OCI-LY3 (cell line): ENCODE results near the gene MAP2K7.

Source experiments
- H2AFZ ChIP-seq: fragments of 200-600, 300-600 bp; shearing (Covaris generic); 2 replicates; pipeline ENCODE4 v1.6.0; 2014; ENCODE audit warnings: antibody characterized with exemption, low read depth, low read length
- H3K27ac ChIP-seq: fragments of 200-600, 300-600 bp; sonication (generic); 2 replicates; pipeline ENCODE4 v1.5.1; 2014; ENCODE audit warnings: mild to moderate bottlenecking, low read length, moderate library complexity, mixed read lengths
- H3K27me3 ChIP-seq: fragments of 200-600, 300-600 bp; sonication (generic); 2 replicates; pipeline ENCODE4 v1.6.1; 2014; ENCODE audit warnings: low read depth, low read length, mixed read lengths
- H3K36me3 ChIP-seq: fragments of 200-600, 300-600 bp; sonication (generic); replicated peaks from 2 replicates; pipeline ENCODE3; 2014; ENCODE audit warnings: low read depth, low read length, mixed read lengths
- H3K4me1 ChIP-seq: fragments of 300-600, 200-600 bp; sonication (generic); 2 replicates; pipeline ENCODE4 v1.6.1; 2014; ENCODE audit warnings: low read length, mixed read lengths
- H3K4me2 ChIP-seq: fragments of 200-600, 300-600 bp; sonication (generic); 2 replicates; pipeline ENCODE4 v1.6.1; 2014; ENCODE audit warnings: low read length, mixed read lengths
- H3K4me3 ChIP-seq: fragments of 300-600, 200-600 bp; sonication (generic); 2 replicates; pipeline ENCODE4 v1.5.1; 2014; ENCODE audit warnings: antibody characterized with exemption, mild to moderate bottlenecking, low read length, moderate library complexity
- H3K79me2 ChIP-seq: fragments of 300-600, 200-600 bp; shearing (Covaris generic); 2 replicates; pipeline ENCODE4 v1.6.1; 2014; ENCODE audit warnings: mild to moderate bottlenecking, low read length, mixed read lengths
- H3K9ac ChIP-seq: fragments of 300-600, 200-600 bp; shearing (Covaris generic); 2 replicates; pipeline ENCODE4 v1.6.0; 2014; ENCODE audit warnings: mild to moderate bottlenecking, low read length, moderate library complexity
- H3K9me3 ChIP-seq: fragments of 200-600, 300-600 bp; shearing (Covaris generic); 2 replicates; pipeline ENCODE4 v1.6.1; 2014; ENCODE audit warnings: low read length, mixed read lengths; ENCODE audit not compliant: insufficient read depth
- H4K20me1 ChIP-seq: fragments of 200-600, 300-600 bp; sonication (generic); 2 replicates; pipeline ENCODE4 v1.6.1; 2016; ENCODE audit warnings: low read length, mixed read lengths; ENCODE audit not compliant: insufficient read depth
- EZH2phosphoT487 ChIP-seq: fragments of 200-600 bp; shearing (Covaris generic); IDR thresholded peaks from 2 replicates; pipeline ENCODE4 v1.6.1; 2018; ENCODE audit warnings: antibody characterized with exemption, mixed run types, low read depth
- TF ChIP-seq, protein P1 (sequence below): fragments of 200-600, 300-600 bp; sonication (generic); IDR thresholded peaks from 2 replicates; pipeline ENCODE4 v1.5.1; 2014; ENCODE audit warnings: antibody characterized with exemption, low read length, low read depth

MAP2K7 gene

DNA sequence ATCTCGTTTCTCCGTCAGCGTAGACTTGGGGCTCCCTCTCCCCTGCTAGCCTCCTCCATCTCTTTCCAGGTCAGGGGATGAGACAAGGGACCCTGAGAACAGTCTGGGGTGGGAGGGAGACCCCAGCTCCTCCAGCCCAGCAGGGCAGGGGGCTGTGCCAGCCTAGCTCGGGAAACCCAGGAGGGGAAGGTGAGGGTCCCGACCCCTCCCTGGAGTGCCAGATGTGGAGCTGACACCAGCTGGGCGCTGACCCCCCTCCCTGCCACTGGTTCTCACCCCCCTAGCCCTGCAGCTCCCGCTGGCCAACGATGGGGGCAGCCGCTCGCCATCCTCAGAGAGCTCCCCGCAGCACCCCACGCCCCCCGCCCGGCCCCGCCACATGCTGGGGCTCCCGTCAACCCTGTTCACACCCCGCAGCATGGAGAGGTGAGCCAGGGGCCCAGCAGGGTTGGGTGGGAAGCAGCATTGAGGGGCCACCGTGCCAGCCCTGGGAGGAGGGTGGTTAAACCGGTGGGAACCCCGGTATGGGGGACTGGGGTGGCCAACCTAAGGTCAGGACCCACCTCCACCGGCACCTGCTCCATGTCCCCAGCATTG, 5.9 kb downstream of the MAP2K7 start:
- no peak overlapping the region for H3K27ac ChIP-seq
- H3K27me3 ChIP-seq, result no peaks in the 10 kb centered on the region
- H3K9ac ChIP-seq, result no peak overlapping the region
- peaks cover 32% of the 10 kb centered on the region for H4K20me1 ChIP-seq
- H3K79me2 ChIP-seq, result peaks cover 38% of the 10 kb centered on the region
- peaks cover 27% of the 10 kb centered on the region for H3K36me3 ChIP-seq
- no peaks in the 10 kb centered on the region for H3K9me3 ChIP-seq
- no peak overlapping the region for H3K4me2 ChIP-seq
- TF ChIP-seq, protein P1, sequence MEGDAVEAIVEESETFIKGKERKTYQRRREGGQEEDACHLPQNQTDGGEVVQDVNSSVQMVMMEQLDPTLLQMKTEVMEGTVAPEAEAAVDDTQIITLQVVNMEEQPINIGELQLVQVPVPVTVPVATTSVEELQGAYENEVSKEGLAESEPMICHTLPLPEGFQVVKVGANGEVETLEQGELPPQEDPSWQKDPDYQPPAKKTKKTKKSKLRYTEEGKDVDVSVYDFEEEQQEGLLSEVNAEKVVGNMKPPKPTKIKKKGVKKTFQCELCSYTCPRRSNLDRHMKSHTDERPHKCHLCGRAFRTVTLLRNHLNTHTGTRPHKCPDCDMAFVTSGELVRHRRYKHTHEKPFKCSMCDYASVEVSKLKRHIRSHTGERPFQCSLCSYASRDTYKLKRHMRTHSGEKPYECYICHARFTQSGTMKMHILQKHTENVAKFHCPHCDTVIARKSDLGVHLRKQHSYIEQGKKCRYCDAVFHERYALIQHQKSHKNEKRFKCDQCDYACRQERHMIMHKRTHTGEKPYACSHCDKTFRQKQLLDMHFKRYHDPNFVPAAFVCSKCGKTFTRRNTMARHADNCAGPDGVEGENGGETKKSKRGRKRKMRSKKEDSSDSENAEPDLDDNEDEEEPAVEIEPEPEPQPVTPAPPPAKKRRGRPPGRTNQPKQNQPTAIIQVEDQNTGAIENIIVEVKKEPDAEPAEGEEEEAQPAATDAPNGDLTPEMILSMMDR, result no peak
- TF ChIP-seq EZH2phosphoT487, result no peak
- no peak overlapping the region for H2AFZ ChIP-seq
- peaks cover 8% of the 10 kb centered on the region for H3K4me1 ChIP-seq
- H3K4me3 ChIP-seq, result no peak overlapping the region

DNA sequence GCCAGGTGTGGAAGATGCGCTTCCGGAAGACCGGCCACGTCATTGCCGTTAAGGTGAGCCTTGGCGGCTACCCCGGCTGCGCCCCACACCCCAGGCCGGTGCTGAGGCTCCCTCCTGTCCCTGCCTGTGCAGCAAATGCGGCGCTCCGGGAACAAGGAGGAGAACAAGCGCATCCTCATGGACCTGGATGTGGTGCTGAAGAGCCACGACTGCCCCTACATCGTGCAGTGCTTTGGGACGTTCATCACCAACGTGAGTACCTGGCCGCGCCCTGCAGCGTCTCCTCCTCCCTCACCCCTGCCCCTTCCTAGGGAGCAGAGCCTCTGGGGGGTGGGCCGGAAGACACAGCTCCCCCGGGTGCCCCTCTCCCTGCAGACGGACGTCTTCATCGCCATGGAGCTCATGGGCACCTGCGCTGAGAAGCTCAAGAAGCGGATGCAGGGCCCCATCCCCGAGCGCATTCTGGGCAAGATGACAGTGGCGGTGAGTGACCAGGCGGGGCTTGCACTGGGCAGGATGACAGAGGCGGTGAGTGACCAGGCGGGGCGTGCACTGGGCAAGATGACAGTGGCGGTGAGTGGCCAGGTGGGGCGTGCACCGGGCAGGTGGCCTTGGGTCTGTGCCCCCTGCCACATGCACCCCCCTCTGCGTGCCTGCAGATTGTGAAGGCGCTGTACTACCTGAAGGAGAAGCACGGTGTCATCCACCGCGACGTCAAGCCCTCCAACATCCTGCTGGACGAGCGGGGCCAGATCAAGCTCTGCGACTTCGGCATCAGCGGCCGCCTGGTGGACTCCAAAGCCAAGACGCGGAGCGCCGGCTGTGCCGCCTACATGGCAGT, 6.9 kb downstream of the MAP2K7 start:
- peaks cover 28% of the 10 kb centered on the region for H3K79me2 ChIP-seq
- peaks cover 2% of the 10 kb centered on the region; the same call in 1 of the 2 replicates for H3K4me1 ChIP-seq
- H3K9ac ChIP-seq, result no peak overlapping the region
- no peak overlapping the region for H3K27ac ChIP-seq
- no peak overlapping the region for H2AFZ ChIP-seq
- H3K36me3 ChIP-seq, result peaks cover 27% of the 10 kb centered on the region
- TF ChIP-seq, protein P1, result no peak
- TF ChIP-seq EZH2phosphoT487, result no peak
- no peak overlapping the region for H3K4me2 ChIP-seq
- H3K4me3 ChIP-seq, result no peak overlapping the region
- peaks cover 24% of the 10 kb centered on the region for H4K20me1 ChIP-seq
- no peaks in the 10 kb centered on the region for H3K27me3 ChIP-seq
- H3K9me3 ChIP-seq, result no peaks in the 10 kb centered on the region

DNA sequence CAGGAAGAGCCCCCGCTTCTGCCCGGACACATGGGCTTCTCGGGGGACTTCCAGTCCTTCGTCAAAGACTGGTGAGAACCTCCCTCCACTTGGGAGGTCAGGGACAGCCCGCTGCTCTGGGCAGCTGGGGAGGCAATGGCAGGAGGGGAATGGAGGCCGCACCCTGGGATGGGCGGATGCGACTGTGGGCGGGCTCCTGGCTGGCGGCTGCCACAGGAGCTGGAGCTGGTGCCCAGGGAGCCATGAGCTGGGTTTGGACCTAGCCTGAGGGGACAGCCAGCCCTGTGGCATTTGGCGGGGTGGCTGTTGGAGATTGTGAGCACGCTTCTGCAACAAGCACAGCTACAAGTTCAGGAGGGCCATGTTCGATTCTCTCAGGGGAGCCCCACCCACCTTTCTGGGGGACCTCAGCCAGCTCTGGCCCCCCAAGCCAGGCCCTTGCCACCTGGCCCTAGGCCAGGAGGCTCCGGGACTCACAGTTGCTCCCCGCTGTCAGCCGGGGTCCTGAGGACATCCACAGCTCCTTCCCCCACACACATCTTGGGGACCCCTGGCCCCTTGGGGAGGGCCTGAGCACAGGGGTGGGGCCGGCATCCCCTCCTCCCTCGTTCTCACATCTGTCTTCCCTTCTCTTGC, 7.9 kb downstream of the MAP2K7 start:
- Histone ChIP-seq H3K27ac (no peak overlapping the region), H3K36me3 (peaks cover 21% of the 10 kb centered on the region), H3K9ac (no peak overlapping the region), H3K4me2 (no peak overlapping the region), H3K9me3 (no peaks in the 10 kb centered on the region), H3K79me2 (peaks cover 18% of the 10 kb centered on the region), H3K4me3 (no peak overlapping the region), H3K27me3 (no peaks in the 10 kb centered on the region), H3K4me1 (peaks cover 6% of the 10 kb centered on the region; the same call in 1 of the 2 replicates), H2AFZ (no peak overlapping the region), H4K20me1 (peaks cover 16% of the 10 kb centered on the region)
- TF ChIP-seq EZH2phosphoT487, result no peak
- TF ChIP-seq, protein P1, result no peak

DNA sequence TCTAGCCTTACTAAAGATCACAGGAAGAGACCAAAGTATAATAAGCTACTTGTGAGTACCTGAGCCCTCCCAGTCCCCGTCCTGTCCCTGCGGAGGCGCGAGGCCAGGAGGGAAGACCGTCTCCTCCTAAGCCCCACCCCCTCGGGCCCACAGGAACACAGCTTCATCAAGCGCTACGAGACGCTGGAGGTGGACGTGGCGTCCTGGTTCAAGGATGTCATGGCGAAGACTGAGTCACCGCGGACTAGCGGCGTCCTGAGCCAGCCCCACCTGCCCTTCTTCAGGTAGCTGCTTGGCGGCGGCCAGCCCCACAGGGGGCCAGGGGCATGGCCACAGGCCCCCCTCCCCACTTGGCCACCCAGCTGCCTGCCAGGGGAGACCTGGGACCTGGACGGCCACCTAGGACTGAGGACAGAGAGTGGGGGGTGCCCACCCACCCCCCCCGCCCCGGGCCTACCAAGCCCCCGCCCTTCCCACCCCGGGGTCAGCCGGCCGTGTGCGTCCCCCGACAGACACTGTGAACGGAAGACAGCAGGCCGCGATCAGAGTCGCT, 8.5 kb downstream of the MAP2K7 start:
- Histone ChIP-seq H4K20me1 (peaks cover 15% of the 10 kb centered on the region), H3K4me1 (peaks cover 6% of the 10 kb centered on the region; the same call in 1 of the 2 replicates), H3K79me2 (peaks cover 14% of the 10 kb centered on the region), H3K27me3 (no peaks in the 10 kb centered on the region), H3K9me3 (no peaks in the 10 kb centered on the region), H3K9ac (no peak overlapping the region), H3K4me2 (no peak overlapping the region), H3K27ac (no peak overlapping the region), H3K36me3 (peaks cover 21% of the 10 kb centered on the region), H3K4me3 (no peak overlapping the region), H2AFZ (no peak overlapping the region)
- TF ChIP-seq, protein P1, result no peak
